C1 segment of cervical spinal cord (tissue), 14 donors: ENCODE measurements around the gene SH2D5.

Experiments used
- DNase-seq, 14 donors: peaks; one replicate each; lab custom pipeline; 2025; lab: John Stamatoyannopoulos, UW

The SH2D5 gene

DNA sequence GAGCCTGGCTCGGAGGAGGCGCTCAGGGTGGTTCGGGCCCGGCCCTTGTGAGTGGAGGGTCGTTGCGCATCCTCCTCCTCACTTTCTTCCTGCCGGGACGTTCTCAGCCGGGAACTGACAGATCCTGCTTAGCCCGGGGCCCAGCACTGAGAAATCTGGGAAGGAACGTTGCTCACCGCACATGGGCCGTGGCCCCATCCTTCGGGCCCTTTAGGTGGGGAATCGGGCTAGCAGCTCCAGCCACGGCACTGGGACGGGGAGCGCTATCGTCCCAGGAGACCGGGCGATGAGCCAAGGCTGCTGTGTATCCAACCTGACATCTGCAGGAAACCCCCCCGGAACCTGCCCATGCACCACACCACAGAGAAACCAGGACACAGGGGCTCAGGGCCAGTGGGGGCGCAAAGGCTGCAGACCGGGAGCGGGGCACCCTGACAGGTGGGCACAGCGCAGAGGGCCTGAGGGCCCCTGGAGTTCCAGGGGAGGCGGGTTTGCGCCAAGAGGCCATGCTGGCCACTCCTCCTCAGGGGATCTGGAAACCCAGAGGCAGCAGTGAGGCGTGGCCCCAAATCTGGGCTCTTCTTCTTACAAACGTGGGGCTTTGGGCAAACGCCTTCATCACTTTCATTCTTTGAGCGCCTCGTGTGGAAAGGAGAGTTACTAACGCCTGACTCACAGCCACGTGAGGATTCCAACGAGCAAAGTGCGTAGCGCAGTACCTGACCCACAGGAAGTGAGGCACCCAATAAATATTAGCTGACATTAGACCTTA lies at the start of gene SH2D5:
Gene SH2D5 (minus strand): TSS at position 116 of the 772 bp plus-strand sequence. CDS start 4,659 bp downstream, outside the sequence.
- peak in 6 of 14 donors; percentile 14 to 52 (median 28) for DNase-seq

DNA sequence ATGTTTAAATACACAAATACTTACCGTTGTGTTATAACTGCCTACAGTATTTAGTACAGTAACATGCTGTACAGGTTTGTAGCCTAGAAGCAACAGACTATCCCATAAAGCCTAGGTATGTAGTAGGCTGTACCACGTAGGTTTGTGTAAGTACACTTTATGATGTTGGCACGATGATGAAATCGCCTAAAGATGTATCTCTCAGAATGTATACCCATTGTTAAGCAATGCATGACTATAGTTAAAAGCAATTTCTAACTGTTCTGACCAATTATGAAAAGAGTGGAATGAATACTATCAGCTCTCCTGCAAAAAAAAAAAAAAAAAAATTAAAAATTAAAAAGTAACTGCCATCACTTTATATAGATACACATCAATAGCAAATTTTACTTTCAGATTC lies 43.2 kb upstream of the SH2D5 start:
- no peak for DNase-seq

DNA sequence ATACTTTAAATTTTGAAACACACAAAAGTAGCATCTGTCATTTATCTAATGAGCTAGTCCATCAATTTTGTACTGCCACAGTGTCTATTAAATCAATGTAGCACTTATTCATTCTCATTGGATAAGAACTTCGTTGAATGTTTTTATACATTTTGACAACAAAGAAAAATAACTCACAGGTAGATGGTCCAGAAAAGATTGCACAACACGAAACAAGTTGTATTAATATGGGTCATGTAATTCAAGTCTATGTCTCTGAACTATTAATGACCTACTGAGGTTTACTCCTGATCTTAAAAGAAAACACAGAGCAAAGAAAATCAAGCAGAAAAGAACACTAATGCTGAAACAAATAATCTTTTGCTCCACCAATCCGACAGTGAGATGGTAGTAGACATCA lies 39.3 kb upstream of the SH2D5 start:
- no peak for DNase-seq

DNA sequence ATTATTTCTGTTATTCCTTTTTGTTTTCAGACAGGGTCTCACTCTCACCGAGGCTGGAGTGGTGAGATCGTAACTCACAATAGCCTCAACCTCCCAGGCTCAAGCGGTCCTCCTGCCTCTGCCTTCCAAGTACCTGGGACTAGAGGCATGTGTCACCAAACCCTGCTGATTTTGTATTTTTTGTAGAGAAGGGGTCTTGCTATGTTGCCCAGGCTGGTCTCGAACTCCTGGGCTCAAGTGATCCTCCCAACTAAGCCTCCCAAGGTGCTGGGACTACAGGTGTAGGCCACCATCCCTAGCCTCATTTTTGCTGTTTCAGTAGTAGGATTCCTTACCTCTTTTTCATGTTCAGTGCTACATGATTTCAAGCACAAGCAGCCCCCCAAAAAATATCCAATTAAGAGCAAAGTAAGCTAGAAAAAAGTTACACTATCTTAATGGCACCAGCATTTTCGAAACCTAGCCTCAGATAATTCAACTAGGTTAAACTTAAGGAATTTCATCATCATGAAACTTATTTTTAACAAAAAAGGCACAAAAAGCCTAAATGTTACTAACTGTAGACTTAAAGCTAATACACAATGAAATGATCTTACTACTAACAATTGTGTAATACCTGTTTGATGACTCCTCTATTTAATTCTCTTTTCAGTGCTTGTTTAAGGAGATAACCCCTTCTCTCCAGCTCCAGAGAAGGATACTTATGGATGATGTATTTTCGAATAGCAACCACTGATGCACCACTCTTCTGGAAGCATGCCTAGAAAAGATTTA lies 38.0 kb upstream of the SH2D5 start:
- DNase-seq: no peak

DNA sequence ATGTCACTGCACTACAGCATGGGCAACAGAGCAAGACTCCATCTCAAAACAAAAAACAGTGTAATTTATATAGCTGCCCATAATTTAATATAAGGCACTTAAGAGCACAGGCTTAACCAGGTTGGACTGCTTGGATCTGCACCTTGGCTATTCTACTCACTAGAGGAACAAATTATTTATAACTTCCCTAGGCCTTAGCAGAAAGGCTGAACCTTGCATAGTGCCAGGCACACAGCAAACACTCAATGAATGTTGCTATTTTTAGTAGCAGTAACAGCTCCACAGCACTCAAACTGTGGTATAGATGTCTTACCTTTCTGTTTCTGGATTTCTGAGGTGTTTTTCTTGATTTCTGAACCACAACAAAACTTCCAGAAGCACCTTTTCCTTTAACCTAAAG lies 34.8 kb upstream of the SH2D5 start:
- DNase-seq: no peak

DNA sequence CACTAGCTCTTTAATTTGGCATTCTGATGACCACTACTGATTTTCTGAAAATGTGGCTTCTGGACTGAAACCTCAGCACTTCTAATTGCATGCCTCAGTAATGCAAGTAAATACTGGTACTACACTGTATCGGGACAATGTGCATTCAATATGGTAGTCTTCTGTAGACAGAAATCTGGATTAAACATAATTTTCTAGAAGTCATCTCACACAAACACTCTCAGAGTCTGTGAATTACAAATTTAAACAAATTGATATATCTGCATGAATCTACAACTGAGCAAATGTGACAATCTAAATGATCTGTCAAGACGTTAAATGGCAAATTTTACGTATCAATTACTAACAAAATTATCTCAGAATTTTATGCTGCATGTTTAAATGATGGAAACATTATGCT lies 30.9 kb upstream of the SH2D5 start:
- DNase-seq: no peak

DNA sequence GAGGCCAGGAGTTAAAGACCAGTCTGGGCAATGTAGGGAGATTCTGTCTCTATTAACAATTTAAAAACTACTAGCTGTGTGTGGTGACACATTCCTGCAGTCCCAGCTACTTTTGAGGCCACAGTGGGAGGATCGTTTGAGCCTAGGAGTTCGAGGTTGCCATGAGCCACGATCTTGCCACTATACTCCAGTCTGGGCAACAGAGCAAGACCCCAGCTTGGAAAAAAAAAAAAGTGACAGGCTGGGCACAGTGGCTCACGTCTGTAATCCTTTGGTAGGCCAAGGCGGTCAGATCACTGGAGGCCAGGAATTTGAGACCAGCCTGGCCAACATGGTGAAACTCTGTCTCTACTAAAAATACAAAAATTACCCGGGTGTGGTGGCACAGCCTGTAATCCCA lies 27.8 kb upstream of the SH2D5 start:
- DNase-seq: no peak

DNA sequence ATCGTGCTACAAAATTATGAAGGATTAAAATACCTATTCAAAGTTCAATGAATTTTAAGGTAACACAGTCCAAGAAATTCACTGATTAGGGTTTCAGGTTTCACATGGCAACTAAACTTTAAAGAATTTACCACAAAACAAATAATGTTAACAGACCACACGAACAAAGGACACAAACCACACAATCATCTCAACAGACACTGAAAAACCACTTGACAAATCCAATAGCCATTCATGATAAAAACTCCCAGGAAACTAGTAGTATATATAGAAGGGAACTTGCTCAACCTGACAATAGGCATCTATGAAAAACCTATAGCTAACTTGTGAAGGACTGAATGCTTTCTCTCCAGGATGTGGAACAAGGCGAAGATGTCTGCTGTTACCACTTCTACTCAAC lies 21.1 kb upstream of the SH2D5 start:
- no peak for DNase-seq

DNA sequence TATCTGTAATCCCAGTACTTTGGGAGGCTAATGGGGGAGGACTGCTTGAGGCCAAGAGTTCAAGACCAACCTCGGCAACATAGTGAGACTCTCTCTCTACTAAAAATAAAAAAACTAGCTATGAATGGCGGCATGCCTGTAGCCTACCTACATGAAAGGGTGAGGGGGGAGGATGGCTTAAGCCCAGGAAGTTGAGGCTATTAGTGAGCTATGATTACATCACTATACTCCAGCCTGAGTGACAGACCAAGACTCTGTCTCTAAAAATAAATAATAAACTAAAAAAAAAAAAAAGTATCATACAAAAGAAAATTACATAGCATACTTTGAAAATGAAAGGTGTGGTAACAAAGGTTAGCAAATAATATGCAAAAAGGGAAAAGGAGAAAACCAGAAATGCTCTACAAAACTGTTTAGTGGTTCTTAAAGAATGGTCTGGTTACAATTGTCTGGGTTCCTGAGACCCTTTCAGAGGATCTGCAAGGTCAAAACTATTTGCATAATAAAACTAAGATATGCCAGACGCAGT lies 19.0 kb upstream of the SH2D5 start:
- no peak for DNase-seq

DNA sequence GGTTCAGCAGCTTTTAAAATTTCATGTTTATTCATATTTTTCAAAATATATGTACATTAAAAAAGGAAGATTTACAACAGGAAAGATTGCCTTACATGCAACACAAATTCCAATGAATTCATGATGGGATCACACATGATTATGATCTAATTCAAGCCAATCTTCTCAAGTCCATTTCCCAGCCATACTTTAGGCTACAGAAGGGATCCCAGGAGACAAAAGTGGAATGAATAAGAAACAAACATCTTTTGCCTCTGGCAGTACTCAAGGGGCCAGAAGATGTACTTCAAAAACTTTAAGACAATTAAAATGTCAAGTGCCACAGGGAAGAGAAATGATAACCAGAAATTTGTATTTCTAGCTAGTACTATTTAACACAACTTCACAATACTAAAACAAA lies 10.2 kb upstream of the SH2D5 start:
- no peak for DNase-seq

DNA sequence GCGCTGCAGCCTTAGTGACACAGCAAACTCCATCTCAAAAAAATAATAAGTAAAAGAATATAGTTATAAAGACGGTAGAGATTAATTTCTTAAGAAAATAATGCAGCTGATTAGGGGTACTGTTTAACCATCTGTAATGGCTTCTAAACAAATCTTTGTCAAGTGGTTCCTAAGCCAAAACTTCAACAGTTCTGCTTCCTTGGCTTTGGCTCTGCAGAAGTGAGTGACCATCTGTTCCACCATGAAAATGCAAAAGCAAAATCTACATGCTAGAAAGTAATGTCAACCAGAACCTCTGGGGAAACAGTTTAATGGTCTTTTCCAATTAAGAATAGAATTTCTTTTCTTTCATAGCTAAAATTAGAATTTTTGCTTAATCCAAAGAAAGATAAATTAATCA lies 8.3 kb upstream of the SH2D5 start:
- no peak for DNase-seq

DNA sequence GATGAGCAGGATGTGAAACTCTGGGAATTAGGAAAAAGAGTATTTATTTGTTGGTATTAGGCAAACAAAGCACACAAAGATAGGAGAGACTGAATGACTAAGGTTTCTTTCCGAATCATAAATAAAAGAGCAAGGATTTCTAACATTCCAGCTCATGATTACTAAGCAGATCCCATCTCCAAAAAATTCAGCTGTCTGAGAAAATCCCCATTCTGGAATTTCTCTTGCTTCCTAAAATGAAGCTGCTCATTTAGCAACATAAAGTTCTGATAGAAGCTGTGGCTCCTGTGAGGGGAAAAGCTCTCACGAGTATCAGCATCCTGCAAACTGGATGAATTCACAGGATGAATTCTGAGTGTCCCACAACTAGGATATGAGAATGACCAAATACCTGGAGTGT lies 6.7 kb upstream of the SH2D5 start:
- DNase-seq: no peak

DNA sequence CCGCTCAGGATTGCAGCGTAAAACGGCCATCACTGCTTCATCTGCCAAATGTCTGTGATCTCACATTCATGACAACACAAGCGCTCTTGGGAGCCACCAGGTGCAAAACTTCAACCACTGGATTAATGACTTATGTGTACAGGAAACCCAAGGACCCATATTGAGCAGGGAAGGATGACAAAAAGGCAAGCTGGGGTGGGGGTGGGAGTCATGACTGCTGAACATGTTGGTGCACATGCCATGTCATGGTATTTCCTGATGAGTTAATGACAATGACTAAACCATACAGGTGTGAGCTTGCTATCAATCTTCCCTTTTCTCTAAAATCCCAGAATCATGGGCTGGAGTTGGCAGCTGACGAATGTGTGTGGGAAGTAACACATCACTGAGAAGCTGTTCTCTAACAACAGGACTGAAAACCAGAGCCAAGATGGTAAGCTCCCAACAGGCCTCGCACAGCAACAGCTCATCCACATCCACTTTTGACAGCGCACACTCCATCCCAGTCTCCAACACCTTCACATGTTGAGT lies 3.1 kb upstream of the SH2D5 start:
- DNase-seq: no peak

DNA sequence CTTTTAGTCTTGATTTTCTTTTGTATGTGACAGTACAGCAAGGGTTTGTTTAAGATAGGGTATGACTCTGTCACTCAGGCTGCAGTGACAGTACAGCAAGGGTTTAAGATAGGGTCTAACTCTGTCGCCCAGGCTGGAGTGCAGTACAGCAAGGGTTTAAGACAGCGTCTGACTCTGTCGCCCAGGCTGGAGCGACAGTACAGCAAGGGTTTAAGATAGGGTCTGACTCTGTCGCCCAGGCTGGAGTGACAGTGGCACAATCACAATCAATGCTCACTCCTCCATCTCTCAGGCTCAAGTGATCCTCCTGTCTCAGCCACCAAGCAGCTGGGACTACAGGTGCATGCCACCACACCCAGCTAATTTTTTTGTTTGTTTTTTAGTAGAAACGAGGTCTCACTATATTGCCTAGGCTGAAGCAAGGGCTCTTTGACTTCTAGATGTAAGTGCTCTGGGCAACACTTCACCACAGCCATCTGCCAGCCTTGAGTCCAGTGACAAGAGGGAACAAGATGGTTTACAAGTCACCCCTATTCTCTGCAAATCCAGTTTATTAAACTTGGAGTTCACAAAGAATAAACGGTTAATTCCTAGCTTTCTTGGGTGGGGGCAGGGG lies 965 bp upstream of the SH2D5 start:
- no peak for DNase-seq

DNA sequence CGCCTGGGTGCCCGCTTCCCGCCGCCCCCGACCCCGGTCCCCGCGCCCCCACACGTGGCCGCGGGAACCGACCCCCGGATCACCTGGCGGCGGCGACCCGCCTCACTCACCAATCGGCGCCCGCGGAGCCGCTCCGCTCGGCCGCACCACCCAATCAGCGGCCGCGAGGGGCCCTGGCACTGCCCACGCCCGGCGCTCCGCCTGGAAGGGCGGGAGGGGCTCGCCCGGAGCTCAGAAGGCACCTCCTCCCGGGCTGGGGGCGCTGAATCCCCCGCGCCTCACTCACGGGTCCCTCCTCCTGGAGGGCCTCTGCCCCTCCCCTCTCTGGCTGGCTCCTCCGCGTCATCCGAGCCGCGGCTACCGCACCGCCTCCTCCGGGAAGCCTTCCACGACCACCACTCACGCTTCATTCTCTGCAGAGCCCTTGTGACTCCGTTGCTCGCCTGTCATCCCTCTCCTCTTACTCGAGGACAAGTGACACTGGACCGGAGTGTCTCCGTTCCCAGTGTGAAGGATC lies 374 bp downstream of the SH2D5 start:
- DNase-seq: peak in 4 of 14 donors; percentile 25 to 37 (median 32)

DNA sequence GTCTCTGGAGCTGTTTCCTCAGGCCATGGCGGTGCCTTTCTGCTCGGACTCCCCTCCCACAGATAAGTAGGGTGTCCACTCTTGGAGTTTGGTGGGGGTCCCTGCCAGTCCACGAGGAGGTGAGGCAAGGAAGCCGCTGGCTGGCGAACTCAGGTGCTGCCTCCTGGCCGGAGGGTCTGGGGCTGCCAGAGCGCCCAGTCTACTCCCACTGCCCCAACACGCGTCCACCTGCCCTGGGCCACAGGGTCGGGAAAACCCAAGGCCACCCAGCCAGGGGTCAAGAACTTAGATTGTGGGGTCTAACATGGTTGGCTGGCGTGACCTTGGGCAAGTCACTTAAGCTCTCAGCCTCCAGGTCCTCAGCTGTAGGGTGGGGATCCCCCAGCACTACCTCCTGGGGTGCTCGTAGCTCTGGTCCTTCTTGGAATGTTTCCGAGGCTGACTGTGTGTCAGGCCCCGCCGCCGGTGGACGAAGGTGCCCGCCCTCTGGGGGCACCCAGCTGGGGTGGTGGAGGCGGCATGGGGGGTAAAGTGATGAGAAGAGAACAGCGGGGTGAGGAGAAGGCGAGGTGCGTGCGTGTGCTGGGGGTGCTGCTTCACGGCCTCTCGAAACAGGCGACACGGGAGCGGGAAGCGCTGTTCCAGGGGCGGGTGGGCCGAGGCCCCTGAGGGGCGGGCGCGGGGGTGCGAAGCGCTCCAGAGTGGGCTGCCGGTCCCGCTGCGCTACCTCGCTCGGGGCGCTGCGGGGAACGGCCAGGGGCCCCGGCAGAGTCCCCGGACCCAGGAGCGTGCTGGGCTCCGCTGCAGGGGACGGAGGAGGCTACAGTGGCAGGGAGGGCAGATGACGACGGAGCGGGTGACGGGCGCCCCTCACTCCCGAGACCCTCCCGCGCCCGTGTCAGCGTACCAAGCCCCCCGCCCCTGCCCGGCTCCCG lies 1.2 kb downstream of the SH2D5 start:
- no peak for DNase-seq

DNA sequence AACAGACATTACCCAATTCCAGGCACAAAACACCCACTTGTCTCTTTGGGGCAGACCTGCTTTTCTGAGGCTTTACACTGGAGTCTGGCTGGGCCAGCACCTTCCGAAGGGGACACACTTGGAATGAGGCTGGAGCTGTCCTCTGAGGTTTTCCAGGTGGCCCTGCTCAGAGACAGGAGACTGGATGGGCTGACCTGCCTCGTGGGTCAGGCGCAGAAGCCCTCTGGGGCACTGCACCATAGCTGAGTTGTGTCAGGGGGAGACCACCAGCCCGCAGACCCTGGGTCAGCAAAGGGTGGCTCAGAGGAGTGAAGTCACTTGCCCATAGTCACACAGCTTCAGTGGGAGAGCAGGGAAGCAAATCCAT lies 1.8 kb downstream of the SH2D5 start:
- DNase-seq: no peak

DNA sequence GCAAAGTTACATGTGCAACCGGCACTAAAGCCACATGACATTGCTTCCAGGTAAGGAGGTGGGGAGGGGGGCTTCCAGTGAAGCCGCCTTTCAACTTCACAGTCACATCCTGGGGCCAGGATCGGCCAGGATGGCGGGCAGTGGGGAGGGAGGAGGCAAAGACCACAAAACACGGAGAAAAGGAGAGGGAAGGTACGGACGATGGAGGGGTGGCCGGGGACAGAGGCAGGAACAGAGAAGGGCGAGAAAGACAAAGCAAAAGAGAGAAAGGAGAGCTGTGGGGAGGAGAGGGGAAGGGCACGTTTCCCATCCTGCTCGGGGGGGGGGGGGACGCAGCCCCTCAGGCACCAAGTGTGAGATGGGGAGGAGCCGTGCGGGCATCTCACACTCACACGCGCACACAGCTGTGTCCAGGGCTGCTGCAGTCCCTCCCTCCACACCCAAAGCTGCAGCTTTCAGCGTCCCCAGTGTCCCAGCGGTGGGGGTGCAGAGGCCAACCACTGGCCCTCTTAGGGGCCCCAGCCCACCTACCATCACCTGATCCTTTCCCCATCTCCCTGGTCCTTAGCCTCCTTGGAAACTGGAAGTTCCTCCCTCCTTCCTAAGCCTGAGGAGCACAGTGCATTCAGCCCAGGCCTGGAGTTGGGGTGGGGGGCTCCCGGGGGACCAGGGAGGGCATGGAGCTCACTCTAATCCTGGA lies 2.4 kb downstream of the SH2D5 start:
- DNase-seq: no peak

DNA sequence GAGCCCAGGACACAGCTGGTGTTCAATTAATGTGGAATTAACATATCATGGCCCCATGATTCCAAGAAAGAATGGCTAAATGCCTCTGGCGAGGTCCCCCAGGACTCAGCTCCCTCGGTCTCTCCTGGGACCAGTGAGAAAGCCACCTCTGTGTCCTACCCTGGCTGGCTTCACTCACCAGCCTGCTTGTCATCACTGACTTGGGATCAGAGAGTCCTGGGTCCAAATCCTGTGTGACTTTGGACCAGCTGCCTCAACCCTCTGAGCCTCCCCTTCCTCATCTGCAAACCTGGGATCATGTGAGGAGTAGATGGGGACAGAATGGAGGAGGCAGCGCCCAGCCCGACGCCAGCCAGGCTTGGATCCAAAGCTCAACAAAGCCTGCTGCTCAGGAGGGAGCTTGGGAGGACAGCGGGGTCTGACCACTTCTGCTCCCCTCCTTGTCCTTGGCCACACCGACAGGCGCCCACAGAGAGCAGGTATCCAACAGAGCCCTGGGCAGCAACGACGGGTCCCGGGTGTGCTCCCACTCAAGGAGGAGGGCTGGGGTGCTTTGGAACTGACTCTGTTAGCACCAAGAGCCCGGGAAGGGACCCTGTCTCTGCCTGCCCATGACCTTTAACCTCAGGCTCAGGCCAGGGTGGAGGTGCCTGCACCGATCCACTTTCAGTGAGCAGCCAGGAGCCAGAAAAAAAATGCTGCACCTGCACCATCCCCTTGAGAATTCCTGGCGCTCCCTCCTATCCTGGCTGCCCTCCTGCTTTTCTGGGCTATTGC lies 3.2 kb downstream of the SH2D5 start:
- no peak for DNase-seq
